Parietal lobe (tissue), 2 donors: ENCODE data around the gene ZNF48. TPM values are rescaled to one million over a fixed set of nuclear protein-coding genes. Genes with fewer than 3 reads are reported as not detected.
A peak's percentile ranks its signal among the peaks of the same experiment; 100 is the strongest.

ENCODE experiments used
- small RNA-seq: library from RNA; depleted of rRNA; stranded (forward); fragments of <200 nt; gene quantifications from one replicate; pipeline ENCODE3, GENCODE V24; 2014; ENCODE audit warnings: low replicate concordance
- total RNA-seq: library from RNA; depleted of rRNA; stranded (reverse); fragments of >200 nt; gene quantifications from one replicate; pipeline ENCODE4 v1.2.3, GENCODE V29; 2014

Gene ZNF48
- total RNA-seq: 31.0 TPM

GRCh38 chr16:30395155-30395991, at the start of gene ZNF48:
Gene ZNF48 (plus strand): TSS chr16:30395420. CDS start chr16:30395795, 375 bp downstream.

GRCh38 chr16:30355144-30355953, 39.9 kb upstream of the ZNF48 start, which contains the start of gene CD2BP2:
Gene CD2BP2 (minus strand): TSS chr16:30355308. CDS start chr16:30354681, 627 bp downstream.

GRCh38 chr16:30370456-30371247, 24.6 kb upstream of the ZNF48 start, which contains the start of gene TBC1D10B:
Gene TBC1D10B (minus strand): TSS chr16:30370494. CDS start chr16:30370183, 311 bp downstream.

GRCh38 chr16:30374538-30374937, 20.7 kb upstream of the ZNF48 start, which contains the start of gene MYL11:
Gene MYL11 (plus strand): TSS chr16:30374802. CDS start chr16:30374858, 56 bp downstream.

GRCh38 chr16:30382111-30382881, 12.9 kb upstream of the ZNF48 start, which contains the start of gene SEPTIN1:
Gene SEPTIN1 (minus strand): TSS chr16:30382561. CDS start chr16:30382542, 19 bp downstream.

GRCh38 chr16:30407102-30407803, 12.0 kb downstream of the ZNF48 start, which contains the start of gene ZNF771:
Gene ZNF771 (plus strand): TSS chr16:30407606. CDS start chr16:30408054, 448 bp downstream.

GRCh38 chr16:30429678-30430427, 34.6 kb downstream of the ZNF48 start, which contains the start of gene DCTPP1:
Gene DCTPP1 (minus strand): TSS chr16:30430030. CDS start chr16:30429980, 50 bp downstream.

GRCh38 chr16:30445408-30446202, 50.4 kb downstream of the ZNF48 start, which contains the start of gene SEPHS2:
Gene SEPHS2 (minus strand): TSS chr16:30445874. CDS start chr16:30445727, 147 bp downstream.

Small RNAs within 50 kb of the gene (small RNA-seq; reads per million reads assigned to genes)
- gene RF00406: 0.34 reads per million, percentile 18 among the genes with 10 or more reads in this experiment

Other genes starting within 250 kb of the ZNF48 start
- 26.3 TPM for gene CORO1A, start 211.8 kb upstream of the ZNF48 start, total RNA-seq
- gene BOLA2B, start 201.8 kb upstream of the ZNF48 start, total RNA-seq: 16.9 TPM
- 27.2 TPM for gene SLX1A, start 201.5 kb upstream of the ZNF48 start, total RNA-seq
- gene SULT1A3, start 196.2 kb upstream of the ZNF48 start, total RNA-seq: 7.8 TPM
- gene NPIPB13, start 146.9 kb upstream of the ZNF48 start, total RNA-seq: 8.5 TPM
- 42.9 TPM for gene CD2BP2, start 40.1 kb upstream of the ZNF48 start, total RNA-seq
- 33.2 TPM for gene TBC1D10B, start 24.9 kb upstream of the ZNF48 start, total RNA-seq
- gene MYL11, start 20.6 kb upstream of the ZNF48 start, total RNA-seq: not detected
- 0.94 TPM for gene SEPTIN1, start 12.9 kb upstream of the ZNF48 start, total RNA-seq
- 11.6 TPM for gene ZNF771, start 12.2 kb downstream of the ZNF48 start, total RNA-seq
- 16.3 TPM for gene DCTPP1, start 34.6 kb downstream of the ZNF48 start, total RNA-seq
- gene SEPHS2, start 50.5 kb downstream of the ZNF48 start, total RNA-seq: 8.1 TPM
- gene ITGAL, start 77.3 kb downstream of the ZNF48 start, total RNA-seq: 1.3 TPM
- gene ZNF768, start 131.1 kb downstream of the ZNF48 start, total RNA-seq: 20.0 TPM
- 13.5 TPM for gene ZNF747, start 139.4 kb downstream of the ZNF48 start, total RNA-seq
- gene ZNF764, start 163.0 kb downstream of the ZNF48 start, total RNA-seq: 13.8 TPM
- gene ZNF688, start 176.3 kb downstream of the ZNF48 start, total RNA-seq: 11.3 TPM
- 33.2 TPM for gene ZNF785, start 190.3 kb downstream of the ZNF48 start, total RNA-seq
- gene ZNF689, start 215.0 kb downstream of the ZNF48 start, total RNA-seq: 11.0 TPM